A673 (cell line): Measurements from ENCODE around the gene IFT122.

Experiments
- EZH2 ChIP-seq: fragments of 200-600 bp; sonication (generic); IDR thresholded peaks from 2 replicates; pipeline ENCODE4 v1.6.1; 2017; ENCODE audit warnings: borderline replicate concordance, low read depth, mild to moderate bottlenecking, mixed read lengths, antibody characterized with exemption, low read length; ENCODE audit not compliant: poor library complexity, severe bottlenecking
- TF ChIP-seq, protein P1 (sequence below): fragments of 300-800, 200-600 bp; sonication (generic); conservative IDR thresholded peaks from 2 replicates; pipeline ENCODE4 v1.5.1; 2017; ENCODE audit warnings: low read depth, mild to moderate bottlenecking, antibody characterized with exemption, low read length, moderate library complexity, mixed read lengths

DNA sequence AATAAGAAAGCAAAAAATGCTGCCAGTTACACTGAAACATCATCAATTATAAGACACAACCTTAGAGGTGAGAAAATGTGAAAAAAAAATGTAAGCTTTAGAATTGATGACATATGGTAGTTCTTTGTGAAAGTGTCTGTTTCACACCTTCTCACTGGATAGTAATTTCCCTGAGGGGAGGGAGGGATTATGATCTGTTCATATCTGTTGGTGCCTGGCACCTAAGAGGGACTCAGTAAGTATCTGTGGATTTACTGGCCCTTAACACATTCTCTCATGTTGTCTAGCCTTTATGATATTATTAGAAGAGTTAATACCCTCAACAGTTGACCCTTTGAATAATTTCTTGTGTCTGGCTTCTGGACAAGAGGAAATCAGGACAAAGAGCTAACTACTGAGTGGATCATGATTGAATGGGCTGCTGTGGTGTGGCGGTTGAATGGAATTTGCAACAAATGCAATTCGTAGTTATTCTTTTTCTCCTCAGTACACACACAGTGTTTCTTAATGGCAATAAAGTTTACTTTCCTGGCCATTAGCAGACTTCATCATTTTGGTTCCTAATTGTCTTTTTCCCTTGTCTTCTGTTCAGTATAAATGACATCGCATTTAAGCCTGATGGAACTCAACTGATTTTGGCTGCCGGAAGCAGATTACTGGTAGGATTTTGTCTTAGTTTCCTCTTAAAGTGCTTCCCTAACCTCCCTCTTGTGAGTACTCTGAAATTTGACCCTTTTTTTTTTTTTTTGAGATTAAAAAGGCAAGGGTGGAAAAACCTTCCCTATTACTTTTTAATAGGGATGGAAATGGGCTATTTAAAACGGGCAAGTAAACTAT, 9.5 kb downstream of the IFT122 start:
- TF ChIP-seq, protein P1, sequence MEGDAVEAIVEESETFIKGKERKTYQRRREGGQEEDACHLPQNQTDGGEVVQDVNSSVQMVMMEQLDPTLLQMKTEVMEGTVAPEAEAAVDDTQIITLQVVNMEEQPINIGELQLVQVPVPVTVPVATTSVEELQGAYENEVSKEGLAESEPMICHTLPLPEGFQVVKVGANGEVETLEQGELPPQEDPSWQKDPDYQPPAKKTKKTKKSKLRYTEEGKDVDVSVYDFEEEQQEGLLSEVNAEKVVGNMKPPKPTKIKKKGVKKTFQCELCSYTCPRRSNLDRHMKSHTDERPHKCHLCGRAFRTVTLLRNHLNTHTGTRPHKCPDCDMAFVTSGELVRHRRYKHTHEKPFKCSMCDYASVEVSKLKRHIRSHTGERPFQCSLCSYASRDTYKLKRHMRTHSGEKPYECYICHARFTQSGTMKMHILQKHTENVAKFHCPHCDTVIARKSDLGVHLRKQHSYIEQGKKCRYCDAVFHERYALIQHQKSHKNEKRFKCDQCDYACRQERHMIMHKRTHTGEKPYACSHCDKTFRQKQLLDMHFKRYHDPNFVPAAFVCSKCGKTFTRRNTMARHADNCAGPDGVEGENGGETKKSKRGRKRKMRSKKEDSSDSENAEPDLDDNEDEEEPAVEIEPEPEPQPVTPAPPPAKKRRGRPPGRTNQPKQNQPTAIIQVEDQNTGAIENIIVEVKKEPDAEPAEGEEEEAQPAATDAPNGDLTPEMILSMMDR = no peak
- no peak for TF ChIP-seq EZH2
